GM12872 (cell line): ENCODE results near the gene CTDNEP1.

Experiments
- CTCF ChIP-seq: IDR thresholded peaks from 3 replicates; pipeline ENCODE4 v1.5.1; 2011; ENCODE audit warnings: low read depth, mild to moderate bottlenecking, low read length, moderate library complexity; ENCODE audit not compliant: insufficient read depth

The CTDNEP1 gene

GRCh38 chr17:7292729-7293128 lies 41.2 kb upstream of the CTDNEP1 start:
- TF ChIP-seq CTCF = no peak

- TF ChIP-seq CTCF = no peak
Measured at GRCh38 chr17:7292194-7292593, 40.7 kb upstream of the CTDNEP1 start.

- TF ChIP-seq CTCF = no peak
Measured at GRCh38 chr17:7290685-7291084, 39.2 kb upstream of the CTDNEP1 start.

GRCh38 chr17:7290166-7290565 lies 38.6 kb upstream of the CTDNEP1 start:
- TF ChIP-seq CTCF = no peak

- no peak for TF ChIP-seq CTCF
Measured at GRCh38 chr17:7289256-7290032, 37.9 kb upstream of the CTDNEP1 start.

GRCh38 chr17:7285679-7286078 lies 34.1 kb upstream of the CTDNEP1 start:
- no peak for TF ChIP-seq CTCF

GRCh38 chr17:7284911-7285310 lies 33.4 kb upstream of the CTDNEP1 start:
- no peak for TF ChIP-seq CTCF
